HCT116 (cell line): ENCODE measurements around the gene ZBTB16. TPM values are rescaled to one million over a fixed set of nuclear protein-coding genes. Genes with fewer than 3 reads are reported as not detected.

ENCODE experiments used
- ATAC-seq: fragments of 200-7000 bp; cut with Tn5 transposase; 2 replicates; pipeline ENCODE4 v1.9.1; 2020; ENCODE audit warnings: mild to moderate bottlenecking, moderate library complexity
- BruUV-seq: library from RNA; stranded (reverse); fragments of 400-500 nt; replicated peaks from 2 replicates; lab custom pipeline; 2021; lab: Mats Ljungman, UMichigan
- CTCF ChIA-PET: fragments of 300-600 bp; sonication (Branson Sonifier 250); formaldehyde crosslinking; loops from one replicate; lab custom pipeline; 2021; ENCODE audit warnings: antibody characterized with exemption; lab: Charles Lee
- POLR2A ChIA-PET: fragments of 300-600, 350-600 bp; sonication (Branson Sonifier 250); formaldehyde crosslinking; loops from one replicate; lab custom pipeline; 2021; ENCODE audit warnings: antibody characterized with exemption; lab: Charles Lee
- RAD21 ChIA-PET, 2 experiments: fragments of 300-600 bp; sonication (Branson Sonifier 250); formaldehyde crosslinking; loops; one replicate each; lab custom pipeline; 2023; ENCODE audit warnings: low total read pairs in 2 of 2; ENCODE audit not compliant: uncharacterized antibody in 2 of 2, unreplicated experiment in 2 of 2, low non-redundant PET in 1 of 2; lab: Charles Lee
- DNase-seq: peaks from one replicate; pipeline ENCODE4 v3.0.0-alpha.2; 2010; ENCODE audit warnings: low read depth, low spot score
- H2AFZ ChIP-seq: fragments of 200-600 bp; shearing (Covaris generic), sonication (generic); 2 replicates; pipeline ENCODE4 v1.6.1; 2017; ENCODE audit warnings: low read depth, mixed run types, mixed read lengths, antibody characterized with exemption, low read length; ENCODE audit not compliant: poor library complexity, severe bottlenecking
- H3K27ac ChIP-seq: 2 replicates; pipeline ENCODE4 v1.5.1; 2012; ENCODE audit warnings: low read depth, low read length
- H3K27me3 ChIP-seq: fragments of 200-600 bp; sonication (generic); 2 replicates; pipeline ENCODE4 v1.6.1; 2016; ENCODE audit warnings: mixed run types, low read length, mixed read lengths; ENCODE audit not compliant: insufficient read depth
- H3K36me3 ChIP-seq, 2 experiments: fragments of 200-500 bp in 1 of 2; fragments of 200-600 bp in 1 of 2; sonication (Bioruptor generic) in 1 of 2; sonication (generic) in 1 of 2; 2 replicates each; pipeline versions ENCODE4 v1.5.1 to v1.6.1; 2014 to 2016; ENCODE audit warnings: low read length in 2 of 2, inconsistent platforms in 1 of 2, mixed read lengths in 1 of 2, mixed run types in 1 of 2; ENCODE audit not compliant: insufficient read depth in 2 of 2, control insufficient read depth in 1 of 2
- H3K4me1 ChIP-seq, 2 experiments: fragments of 200-600 bp in 1 of 2; sonication (generic) in 1 of 2; 2 replicates each; pipeline versions ENCODE4 v1.5.1 to v1.6.1; 2012 to 2017; ENCODE audit warnings: low read length in 2 of 2, inconsistent platforms in 1 of 2, mild to moderate bottlenecking in 1 of 2, mixed read lengths in 1 of 2, mixed run types in 1 of 2, moderate library complexity in 1 of 2; ENCODE audit not compliant: insufficient read depth in 2 of 2, control insufficient read depth in 1 of 2
- H3K4me2 ChIP-seq: fragments of 200-600 bp; sonication (generic); 2 replicates; pipeline ENCODE4 v1.6.1; 2017; ENCODE audit warnings: mixed run types, low read length, mixed read lengths
- H3K4me3 ChIP-seq, 2 experiments: fragments of 200-600 bp in 1 of 2; sonication (generic) in 1 of 2; replicated peaks in 1 of 2; 2 replicates each; pipeline ENCODE4 v1.5.1; 2011 to 2016; ENCODE audit warnings: low read length in 2 of 2, control low read depth in 1 of 2, low read depth in 1 of 2, mild to moderate bottlenecking in 1 of 2, mixed read lengths in 1 of 2, mixed run types in 1 of 2
- H3K79me2 ChIP-seq: fragments of 200-600 bp; sonication (generic); 2 replicates; pipeline ENCODE4 v1.6.1; 2017; ENCODE audit warnings: mild to moderate bottlenecking, mixed run types, low read length, moderate library complexity, mixed read lengths; ENCODE audit not compliant: insufficient read depth
- H3K9ac ChIP-seq: fragments of 200-600 bp; sonication (generic); 2 replicates; pipeline ENCODE4 v1.6.1; 2016; ENCODE audit warnings: low read length, mixed read lengths
- H3K9me2 ChIP-seq: fragments of 200-600 bp; sonication (generic), shearing (Covaris generic); 2 replicates; pipeline ENCODE4 v1.6.1; 2017; ENCODE audit warnings: mixed run types, mild to moderate bottlenecking, moderate library complexity; ENCODE audit not compliant: insufficient read depth
- H3K9me3 ChIP-seq, 2 experiments: fragments of 200-500 bp in 1 of 2; fragments of 200-600 bp in 1 of 2; sonication (Bioruptor generic) in 1 of 2; sonication (generic) in 1 of 2; 2 replicates each; pipeline ENCODE4 v1.6.1; 2014 to 2017; ENCODE audit warnings: low read length in 2 of 2, mixed read lengths in 2 of 2, inconsistent platforms in 1 of 2, low read depth in 1 of 2, mild to moderate bottlenecking in 1 of 2, mixed run types in 1 of 2, moderate library complexity in 1 of 2; ENCODE audit not compliant: control insufficient read depth in 1 of 2, insufficient read depth in 1 of 2
- H4K20me1 ChIP-seq: fragments of 200-600 bp; sonication (generic), shearing (Covaris generic); 2 replicates; pipeline ENCODE4 v1.6.1; 2017; ENCODE audit warnings: mixed run types, mild to moderate bottlenecking, moderate library complexity; ENCODE audit not compliant: insufficient read depth
- CBX3 ChIP-seq: IDR thresholded peaks from 2 replicates; pipeline ENCODE4 v1.6.1; 2012; ENCODE audit warnings: low read depth
- CEBPB ChIP-seq: IDR thresholded peaks from 2 replicates; pipeline ENCODE4 v1.6.1; 2012; ENCODE audit warnings: low read depth
- EGR1 ChIP-seq: IDR thresholded peaks from 2 replicates; pipeline ENCODE4 v1.6.1; 2012; ENCODE audit warnings: low read depth
- ELF1 ChIP-seq: IDR thresholded peaks from 2 replicates; pipeline ENCODE4 v1.6.1; 2012; ENCODE audit warnings: low read depth, borderline replicate concordance
- EZH2 ChIP-seq: fragments of 200-600 bp; sonication (generic); IDR thresholded peaks from 2 replicates; pipeline ENCODE4 v1.6.1; 2017; ENCODE audit warnings: antibody characterized with exemption, mixed run types
- POLR2A ChIP-seq: IDR thresholded peaks from 2 replicates; pipeline ENCODE4 v1.7.0; 2011; ENCODE audit warnings: borderline replicate concordance; ENCODE audit not compliant: insufficient read depth, insufficient read length; ENCODE audit errors: extremely low read depth
- RAD21 ChIP-seq: IDR thresholded peaks from 2 replicates; pipeline ENCODE4 v1.6.1; 2012; ENCODE audit warnings: low read depth, mild to moderate bottlenecking
- SIN3A ChIP-seq: IDR thresholded peaks from 2 replicates; pipeline ENCODE4 v1.6.1; 2012; ENCODE audit warnings: low read depth
- SP1 ChIP-seq: IDR thresholded peaks from 2 replicates; pipeline ENCODE4 v1.6.1; 2012; ENCODE audit warnings: low read depth
- SRF ChIP-seq: IDR thresholded peaks from 2 replicates; pipeline ENCODE4 v1.6.1; 2012; ENCODE audit warnings: low read depth
- TCF7L2 ChIP-seq: IDR thresholded peaks from 2 replicates; pipeline ENCODE4 v1.7.0; 2011; ENCODE audit warnings: borderline replicate concordance, inconsistent platforms; ENCODE audit not compliant: insufficient read depth, insufficient read length; ENCODE audit errors: extremely low read depth
- YY1 ChIP-seq: IDR thresholded peaks from 2 replicates; pipeline ENCODE4 v1.6.1; 2011; ENCODE audit warnings: low read length, low read depth, moderate library complexity, mild to moderate bottlenecking; ENCODE audit not compliant: insufficient replicate concordance; ENCODE audit errors: extremely low read depth
- ZNF274 ChIP-seq: fragments of 200-500 bp; sonication (Bioruptor generic); IDR thresholded peaks from 2 replicates; pipeline ENCODE4 v1.6.1; 2014; ENCODE audit warnings: mild to moderate bottlenecking, low read depth, low read length, inconsistent platforms
- intact Hi-C: fragments of 100-400 bp; cut with micrococcal nuclease; formaldehyde crosslinking; loops from 2 replicates; pipeline ENCODE4 v1.10.0; 2022
- total RNA-seq: library from RNA; stranded (reverse); gene quantifications from one replicate; pipeline ENCODE4 v1.2.1, GENCODE V29; 2021; ENCODE audit not compliant: unreplicated experiment
- TF ChIP-seq, protein P1 (sequence below): IDR thresholded peaks from 2 replicates; pipeline ENCODE4 v1.6.1; 2012
- TF ChIP-seq, protein P2 (sequence below): IDR thresholded peaks from 2 replicates; pipeline ENCODE4 v1.6.1; 2011; ENCODE audit warnings: mild to moderate bottlenecking, low read length, moderate library complexity; ENCODE audit not compliant: insufficient replicate concordance; ENCODE audit errors: extremely low read depth
- TF ChIP-seq, protein P3 (sequence below): IDR thresholded peaks from 2 replicates; pipeline ENCODE4 v1.6.1; 2012

ZBTB16 gene
- total RNA-seq, 1 experiment from 2014 or later, result 0.30 TPM

DNA sequence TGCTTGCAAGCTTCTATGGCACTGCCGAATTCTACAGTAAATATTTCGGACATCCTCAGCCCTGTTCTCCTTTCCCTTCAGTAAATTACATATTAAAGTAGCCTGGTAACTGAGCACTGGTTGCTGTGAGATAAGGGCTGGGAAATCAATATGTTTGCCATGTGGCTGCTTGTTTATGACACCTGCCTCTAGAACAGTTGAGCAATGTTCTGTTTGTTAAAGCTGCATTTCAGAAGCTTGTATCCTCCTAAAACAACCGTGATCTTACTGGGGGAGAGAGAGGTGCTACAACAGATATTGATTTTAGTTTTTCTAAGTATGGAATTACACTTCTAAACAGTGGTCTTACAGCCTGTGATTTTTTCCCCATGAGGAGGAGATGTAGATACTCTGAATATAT, 39.4 kb downstream of the ZBTB16 start:
- H3K4me2 ChIP-seq, result no peak overlapping the region
- no peak overlapping the region for H3K9ac ChIP-seq
- H3K27me3 ChIP-seq, result peaks cover 60% of the 10 kb centered on the region
- BruUV-seq, result no TSS peak
- H2AFZ ChIP-seq, result no peak overlapping the region
- H3K79me2 ChIP-seq, result no peaks in the 10 kb centered on the region
- H3K4me1 ChIP-seq, result no peaks in the 10 kb centered on the region
- no peak overlapping the region for H3K4me3 ChIP-seq
- no peak for ATAC-seq
- ChIA-PET POLR2A (no interaction called here), RAD21 (no interaction called here), CTCF (no interaction called here)
- H3K9me2 ChIP-seq, result no peaks in the 10 kb centered on the region
- intact Hi-C loops, result no loop called here
- no peaks in the 10 kb centered on the region for H3K9me3 ChIP-seq
- no peak overlapping the region for H3K27ac ChIP-seq
- no peaks in the 10 kb centered on the region for H3K36me3 ChIP-seq
- H4K20me1 ChIP-seq, result no peaks in the 10 kb centered on the region
- no peak for DNase-seq
- TF ChIP-seq TCF7L2 (no peak), CEBPB (no peak), SP1 (no peak), ELF1 (no peak), CBX3 (no peak), SIN3A (no peak), EGR1 (no peak), POLR2A (no peak), EZH2 (no peak), YY1 (no peak), SRF (no peak), RAD21 (no peak), ZNF274 (no peak)
- TF ChIP-seq, protein P1, sequence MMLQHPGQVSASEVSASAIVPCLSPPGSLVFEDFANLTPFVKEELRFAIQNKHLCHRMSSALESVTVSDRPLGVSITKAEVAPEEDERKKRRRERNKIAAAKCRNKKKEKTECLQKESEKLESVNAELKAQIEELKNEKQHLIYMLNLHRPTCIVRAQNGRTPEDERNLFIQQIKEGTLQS, result no peak
- TF ChIP-seq, protein P2, sequence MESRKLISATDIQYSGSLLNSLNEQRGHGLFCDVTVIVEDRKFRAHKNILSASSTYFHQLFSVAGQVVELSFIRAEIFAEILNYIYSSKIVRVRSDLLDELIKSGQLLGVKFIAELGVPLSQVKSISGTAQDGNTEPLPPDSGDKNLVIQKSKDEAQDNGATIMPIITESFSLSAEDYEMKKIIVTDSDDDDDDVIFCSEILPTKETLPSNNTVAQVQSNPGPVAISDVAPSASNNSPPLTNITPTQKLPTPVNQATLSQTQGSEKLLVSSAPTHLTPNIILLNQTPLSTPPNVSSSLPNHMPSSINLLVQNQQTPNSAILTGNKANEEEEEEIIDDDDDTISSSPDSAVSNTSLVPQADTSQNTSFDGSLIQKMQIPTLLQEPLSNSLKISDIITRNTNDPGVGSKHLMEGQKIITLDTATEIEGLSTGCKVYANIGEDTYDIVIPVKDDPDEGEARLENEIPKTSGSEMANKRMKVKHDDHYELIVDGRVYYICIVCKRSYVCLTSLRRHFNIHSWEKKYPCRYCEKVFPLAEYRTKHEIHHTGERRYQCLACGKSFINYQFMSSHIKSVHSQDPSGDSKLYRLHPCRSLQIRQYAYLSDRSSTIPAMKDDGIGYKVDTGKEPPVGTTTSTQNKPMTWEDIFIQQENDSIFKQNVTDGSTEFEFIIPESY, result no peak
- TF ChIP-seq, protein P3, sequence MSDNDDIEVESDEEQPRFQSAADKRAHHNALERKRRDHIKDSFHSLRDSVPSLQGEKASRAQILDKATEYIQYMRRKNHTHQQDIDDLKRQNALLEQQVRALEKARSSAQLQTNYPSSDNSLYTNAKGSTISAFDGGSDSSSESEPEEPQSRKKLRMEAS, result no peak
